GM20000 (cell line): ENCODE measurements around the gene KIF5A.
A peak's percentile ranks its signal among the peaks of the same experiment; 100 is the strongest.

ENCODE experiments used
- DNase-seq: peaks from one replicate; pipeline ENCODE4 v3.0.0; 2012; ENCODE audit warnings: low spot score
- TF ChIP-seq, protein P1 (sequence below): IDR thresholded peaks from 2 replicates; pipeline ENCODE4 v1.5.1; 2012; ENCODE audit warnings: mild to moderate bottlenecking, control low read depth; ENCODE audit errors: extremely low read depth, missing control alignments

KIF5A gene

GRCh38 chr12:57604992-57605810 is 55.4 kb downstream of the KIF5A start:
- DNase-seq: peak; percentile 53
- TF ChIP-seq, protein P1, sequence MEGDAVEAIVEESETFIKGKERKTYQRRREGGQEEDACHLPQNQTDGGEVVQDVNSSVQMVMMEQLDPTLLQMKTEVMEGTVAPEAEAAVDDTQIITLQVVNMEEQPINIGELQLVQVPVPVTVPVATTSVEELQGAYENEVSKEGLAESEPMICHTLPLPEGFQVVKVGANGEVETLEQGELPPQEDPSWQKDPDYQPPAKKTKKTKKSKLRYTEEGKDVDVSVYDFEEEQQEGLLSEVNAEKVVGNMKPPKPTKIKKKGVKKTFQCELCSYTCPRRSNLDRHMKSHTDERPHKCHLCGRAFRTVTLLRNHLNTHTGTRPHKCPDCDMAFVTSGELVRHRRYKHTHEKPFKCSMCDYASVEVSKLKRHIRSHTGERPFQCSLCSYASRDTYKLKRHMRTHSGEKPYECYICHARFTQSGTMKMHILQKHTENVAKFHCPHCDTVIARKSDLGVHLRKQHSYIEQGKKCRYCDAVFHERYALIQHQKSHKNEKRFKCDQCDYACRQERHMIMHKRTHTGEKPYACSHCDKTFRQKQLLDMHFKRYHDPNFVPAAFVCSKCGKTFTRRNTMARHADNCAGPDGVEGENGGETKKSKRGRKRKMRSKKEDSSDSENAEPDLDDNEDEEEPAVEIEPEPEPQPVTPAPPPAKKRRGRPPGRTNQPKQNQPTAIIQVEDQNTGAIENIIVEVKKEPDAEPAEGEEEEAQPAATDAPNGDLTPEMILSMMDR: no peak

GRCh38 chr12:57605811-57606311 is 56.0 kb downstream of the KIF5A start:
- TF ChIP-seq, protein P1: no peak
- no peak for DNase-seq

- no peak for DNase-seq
- TF ChIP-seq, protein P1: no peak
Observed at GRCh38 chr12:57606399-57606798, 56.6 kb downstream of the KIF5A start.

DNA sequence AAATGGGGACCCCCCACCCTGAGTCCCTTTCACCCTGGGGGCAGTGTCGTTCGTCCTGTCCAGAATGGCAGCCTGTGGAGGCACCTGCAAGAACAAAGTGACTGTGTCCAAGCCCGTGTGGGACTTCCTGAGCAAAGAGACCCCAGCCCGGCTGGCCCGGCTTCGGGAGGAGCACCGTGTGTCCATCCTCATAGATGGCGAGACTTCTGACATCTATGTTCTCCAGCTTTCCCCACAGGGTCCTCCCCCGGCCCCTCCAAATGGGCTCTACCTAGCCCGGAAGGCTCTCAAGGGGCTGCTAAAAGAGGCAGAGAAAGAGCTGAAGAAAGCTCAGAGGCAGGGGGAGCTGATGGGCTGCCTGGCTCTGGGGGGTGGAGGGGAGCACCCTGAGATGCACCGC is 57.0 kb downstream of the KIF5A start:
- TF ChIP-seq, protein P1: no peak
- DNase-seq: no peak

DNA sequence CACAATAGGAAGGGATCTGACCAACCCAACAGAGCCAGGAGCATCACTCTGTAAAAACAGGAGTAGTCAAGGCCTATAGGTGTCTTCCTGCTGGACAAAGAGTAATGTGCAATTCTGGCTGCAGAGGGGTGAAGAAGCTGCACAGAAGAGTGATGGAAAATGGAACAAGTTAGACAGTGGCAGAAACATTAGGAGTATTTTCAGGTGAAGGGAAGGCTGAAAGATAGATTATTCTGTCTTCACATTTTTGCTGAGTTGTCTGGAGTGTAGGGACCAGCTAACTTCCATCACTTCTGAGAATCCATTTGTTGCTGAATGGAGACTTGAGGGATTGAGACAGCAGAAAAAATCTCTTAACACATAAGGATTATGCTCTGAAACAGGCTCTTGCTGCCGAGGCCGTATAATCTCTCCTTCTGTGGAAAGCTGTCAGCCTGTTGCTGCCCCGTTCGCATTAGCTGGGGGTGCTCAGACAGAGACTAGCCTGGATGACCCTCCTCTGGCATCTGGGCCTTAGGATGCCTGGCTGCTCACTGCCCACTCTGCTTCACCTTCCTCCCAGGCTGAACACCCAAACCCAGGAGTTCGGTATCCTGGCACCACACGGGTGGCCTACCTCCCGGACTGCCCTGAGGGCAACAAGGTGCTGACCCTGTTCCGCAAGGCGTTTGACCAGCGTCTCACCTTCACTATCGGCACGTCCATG is 58.3 kb downstream of the KIF5A start:
- TF ChIP-seq, protein P1: no peak
- DNase-seq: no peak

DNA sequence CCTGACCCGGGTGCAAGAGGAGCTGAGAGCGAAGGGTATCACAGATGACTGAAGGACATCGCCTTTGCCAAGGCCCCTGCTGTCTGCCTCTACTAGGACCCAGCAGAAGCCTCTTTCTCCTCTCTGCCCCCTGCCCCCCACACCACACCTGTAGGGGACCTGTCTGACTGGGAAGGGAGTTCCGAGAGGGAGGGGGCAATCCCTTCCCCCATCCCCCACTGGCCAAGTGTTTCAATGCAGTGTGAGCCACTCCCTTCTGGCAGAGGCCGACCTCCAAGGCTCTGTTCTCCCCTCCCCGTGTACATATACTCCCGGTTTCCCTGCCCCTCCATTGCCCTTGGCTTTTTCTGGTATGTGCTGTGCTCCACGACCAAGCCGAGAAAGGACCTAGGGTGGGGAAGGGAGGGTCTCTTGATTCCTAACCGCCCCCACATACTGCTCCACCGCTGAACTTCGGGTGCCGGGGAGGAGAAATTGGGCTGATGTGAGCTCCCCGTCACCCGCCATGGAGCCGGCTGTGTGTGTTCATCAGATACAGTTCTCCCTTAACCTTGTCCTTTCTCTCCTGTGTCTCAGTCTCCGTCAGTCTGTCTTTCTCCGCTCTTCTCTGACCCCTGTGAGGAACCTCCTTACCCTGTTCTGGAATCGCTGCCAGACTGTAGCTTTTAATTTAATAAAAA is 59.4 kb downstream of the KIF5A start:
- DNase-seq: peak; percentile 16
- TF ChIP-seq, protein P1: no peak
